OCI-LY1 (cell line): Measurements from ENCODE around the gene RASGEF1C.

Experiments used
- H2AFZ ChIP-seq: fragments of 200-600 bp; sonication (generic), shearing (Covaris generic); 2 replicates; pipeline ENCODE4 v1.6.0; 2014; ENCODE audit warnings: antibody characterized with exemption, mild to moderate bottlenecking, low read length
- H3F3A ChIP-seq: fragments of 200-600 bp; sonication (generic), shearing (Covaris generic); 2 replicates; pipeline ENCODE4 v1.6.0; 2014; ENCODE audit warnings: mild to moderate bottlenecking, antibody characterized with exemption, low read length, moderate library complexity; ENCODE audit not compliant: insufficient read depth
- H3K27ac ChIP-seq: fragments of 200-600 bp; sonication (generic); 2 replicates; pipeline ENCODE4 v1.5.1; 2014; ENCODE audit warnings: low read length, mixed run types, mild to moderate bottlenecking, low read depth; ENCODE audit not compliant: poor library complexity, severe bottlenecking
- H3K27me3 ChIP-seq: fragments of 200-600 bp; sonication (generic); 2 replicates; pipeline ENCODE4 v1.6.0; 2014; ENCODE audit warnings: antibody characterized with exemption, mild to moderate bottlenecking, low read length, moderate library complexity; ENCODE audit not compliant: insufficient read depth
- H3K36me3 ChIP-seq: fragments of 200-600 bp; sonication (generic); 2 replicates; pipeline ENCODE4 v1.6.1; 2014; ENCODE audit warnings: mild to moderate bottlenecking, antibody characterized with exemption, low read length, moderate library complexity, mixed read lengths; ENCODE audit not compliant: insufficient read depth
- H3K4me1 ChIP-seq: fragments of 200-600 bp; sonication (generic); 2 replicates; pipeline ENCODE4 v1.5.1; 2014; ENCODE audit warnings: mild to moderate bottlenecking, low read length, moderate library complexity; ENCODE audit not compliant: insufficient read depth, severe bottlenecking
- H3K4me2 ChIP-seq: fragments of 200-600 bp; sonication (generic), shearing (Covaris generic); 2 replicates; pipeline ENCODE4 v1.6.1; 2014; ENCODE audit warnings: low read length
- H3K4me3 ChIP-seq: fragments of 200-600 bp; sonication (generic); 2 replicates; pipeline ENCODE4 v1.5.1; 2014; ENCODE audit warnings: low read length, low read depth, mild to moderate bottlenecking, mixed read lengths; ENCODE audit not compliant: poor library complexity, severe bottlenecking
- H3K79me2 ChIP-seq: fragments of 200-600 bp; shearing (Covaris generic); 2 replicates; pipeline ENCODE4 v1.6.1; 2016; ENCODE audit warnings: mixed run types, low read length, mixed read lengths; ENCODE audit not compliant: insufficient read depth
- H3K9ac ChIP-seq: fragments of 200-600 bp; sonication (generic), shearing (Covaris generic); 2 replicates; pipeline ENCODE4 v1.6.1; 2014; ENCODE audit warnings: mild to moderate bottlenecking, low read length, mixed read lengths
- H3K9me2 ChIP-seq: fragments of 200-600 bp; sonication (generic), shearing (Covaris generic); 2 replicates; pipeline ENCODE4 v1.6.1; 2014; ENCODE audit warnings: low read depth, mild to moderate bottlenecking, low read length, mixed read lengths
- H3K9me3 ChIP-seq: fragments of 200-600 bp; shearing (Covaris generic); 2 replicates; pipeline ENCODE4 v1.6.1; 2014; ENCODE audit warnings: low read length, mixed read lengths
- H4K20me1 ChIP-seq: fragments of 200-600 bp; sonication (generic), shearing (Covaris generic); 2 replicates; pipeline ENCODE4 v1.6.0; 2016; ENCODE audit warnings: mild to moderate bottlenecking, low read length; ENCODE audit not compliant: insufficient read depth
- EZH2 ChIP-seq: fragments of 200-600 bp; sonication (generic), shearing (Covaris generic); IDR thresholded peaks from 2 replicates; pipeline ENCODE4 v1.8.0; 2017; ENCODE audit warnings: borderline replicate concordance, mixed run types, mild to moderate bottlenecking, antibody characterized with exemption, low read length, moderate library complexity, mixed read lengths
- TF ChIP-seq, protein P1 (sequence below): fragments of 200-600 bp; sonication (generic), shearing (Covaris generic); IDR thresholded peaks from 2 replicates; pipeline ENCODE4 v1.5.1; 2017; ENCODE audit warnings: mild to moderate bottlenecking, antibody characterized with exemption, low read length, moderate library complexity, mixed read lengths

Gene RASGEF1C

GRCh38 chr5:180153991-180154390, 55.0 kb downstream of the RASGEF1C start:
- Histone ChIP-seq H2AFZ (no peak overlapping the region), H4K20me1 (no peaks in the 10 kb centered on the region), H3K27me3 (peaks cover 5% of the 10 kb centered on the region; the same call in 1 of the 2 replicates), H3F3A (no peaks in the 10 kb centered on the region), H3K9ac (no peak overlapping the region), H3K36me3 (no peaks in the 10 kb centered on the region), H3K4me2 (no peak overlapping the region), H3K9me3 (no peaks in the 10 kb centered on the region), H3K4me1 (no peaks in the 10 kb centered on the region), H3K27ac (no peak overlapping the region), H3K4me3 (no peak overlapping the region), H3K79me2 (no peaks in the 10 kb centered on the region), H3K9me2 (no peaks in the 10 kb centered on the region)
- TF ChIP-seq, protein P1, sequence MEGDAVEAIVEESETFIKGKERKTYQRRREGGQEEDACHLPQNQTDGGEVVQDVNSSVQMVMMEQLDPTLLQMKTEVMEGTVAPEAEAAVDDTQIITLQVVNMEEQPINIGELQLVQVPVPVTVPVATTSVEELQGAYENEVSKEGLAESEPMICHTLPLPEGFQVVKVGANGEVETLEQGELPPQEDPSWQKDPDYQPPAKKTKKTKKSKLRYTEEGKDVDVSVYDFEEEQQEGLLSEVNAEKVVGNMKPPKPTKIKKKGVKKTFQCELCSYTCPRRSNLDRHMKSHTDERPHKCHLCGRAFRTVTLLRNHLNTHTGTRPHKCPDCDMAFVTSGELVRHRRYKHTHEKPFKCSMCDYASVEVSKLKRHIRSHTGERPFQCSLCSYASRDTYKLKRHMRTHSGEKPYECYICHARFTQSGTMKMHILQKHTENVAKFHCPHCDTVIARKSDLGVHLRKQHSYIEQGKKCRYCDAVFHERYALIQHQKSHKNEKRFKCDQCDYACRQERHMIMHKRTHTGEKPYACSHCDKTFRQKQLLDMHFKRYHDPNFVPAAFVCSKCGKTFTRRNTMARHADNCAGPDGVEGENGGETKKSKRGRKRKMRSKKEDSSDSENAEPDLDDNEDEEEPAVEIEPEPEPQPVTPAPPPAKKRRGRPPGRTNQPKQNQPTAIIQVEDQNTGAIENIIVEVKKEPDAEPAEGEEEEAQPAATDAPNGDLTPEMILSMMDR: no peak
- TF ChIP-seq EZH2: no peak

DNA sequence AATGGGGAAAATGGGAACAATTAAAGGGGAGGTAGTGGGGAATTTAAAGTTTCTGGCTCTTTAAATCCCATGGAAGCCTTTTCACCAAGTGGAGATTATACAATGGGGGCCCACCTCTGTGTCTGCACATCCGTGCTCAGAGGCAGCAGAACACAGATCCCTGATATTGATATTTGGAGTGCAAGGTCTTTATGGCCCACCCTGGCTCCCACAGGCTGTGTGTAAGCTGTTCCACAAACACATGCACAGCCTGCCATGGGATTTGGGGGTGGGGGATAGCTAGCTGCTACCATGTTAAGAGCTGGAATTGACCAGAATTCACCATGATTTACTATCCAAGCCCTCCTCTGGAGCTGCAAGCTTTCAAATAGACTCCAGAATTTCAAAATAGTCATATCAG, 55.9 kb downstream of the RASGEF1C start:
- H4K20me1 ChIP-seq: no peaks in the 10 kb centered on the region
- H2AFZ ChIP-seq: no peak overlapping the region
- H3K36me3 ChIP-seq: no peaks in the 10 kb centered on the region; the same call in 1 of the 2 replicates

DNA sequence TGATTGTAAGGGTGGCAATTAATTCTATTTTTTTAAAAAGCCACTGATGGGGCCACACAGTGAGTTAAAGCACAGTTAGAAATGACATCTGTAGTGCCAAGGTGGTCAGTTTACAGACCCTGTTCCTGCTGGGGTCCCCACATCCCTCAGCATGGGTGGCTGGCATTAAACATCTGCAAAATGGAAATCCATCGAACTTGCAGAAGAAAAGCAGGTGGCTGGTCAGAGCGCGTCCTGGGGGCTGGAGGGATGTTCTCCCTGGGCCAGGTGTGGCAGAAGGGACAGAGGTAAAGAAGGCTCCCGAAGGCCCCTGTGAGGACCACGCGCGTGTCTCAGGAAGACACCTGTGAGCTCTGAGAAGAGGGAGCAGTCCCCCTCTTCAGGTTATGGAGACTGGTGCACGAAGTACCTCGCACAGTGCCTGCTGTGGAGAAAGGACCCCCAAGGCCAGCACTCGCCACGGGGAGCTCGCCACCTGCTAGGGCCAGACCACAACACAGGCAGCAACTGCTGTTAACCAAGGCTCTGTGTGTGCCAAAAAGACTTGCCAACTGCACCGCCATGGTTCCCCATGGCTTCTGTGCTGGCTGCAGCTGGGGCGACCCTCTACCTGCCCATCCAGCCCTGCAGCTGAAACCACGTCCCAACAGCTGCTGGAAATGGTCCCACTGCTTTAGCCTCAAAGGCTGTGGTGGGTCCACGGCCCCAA, 65.2 kb downstream of the RASGEF1C start:
- H3K4me1 ChIP-seq: no peaks in the 10 kb centered on the region
- H3K9ac ChIP-seq: no peak overlapping the region
- H3K9me2 ChIP-seq: no peaks in the 10 kb centered on the region
- no peak overlapping the region for H3K4me2 ChIP-seq
- TF ChIP-seq, protein P1: no peak
- no peak for TF ChIP-seq EZH2
- H3K79me2 ChIP-seq: no peaks in the 10 kb centered on the region
- H3K36me3 ChIP-seq: no peaks in the 10 kb centered on the region; the same call in 1 of the 2 replicates
- H2AFZ ChIP-seq: no peak overlapping the region
- no peaks in the 10 kb centered on the region for H3F3A ChIP-seq
- H3K4me3 ChIP-seq: no peak overlapping the region
- no peaks in the 10 kb centered on the region; the same call in 1 of the 2 replicates for H3K27me3 ChIP-seq
- H3K27ac ChIP-seq: no peak overlapping the region
- no peaks in the 10 kb centered on the region for H4K20me1 ChIP-seq
- H3K9me3 ChIP-seq: no peaks in the 10 kb centered on the region

More for the DNA sequence above, 55.9 kb downstream of the RASGEF1C start:
- Histone ChIP-seq H3K9me3 (no peaks in the 10 kb centered on the region), H3K79me2 (no peaks in the 10 kb centered on the region), H3K4me2 (no peak overlapping the region), H3F3A (no peaks in the 10 kb centered on the region), H3K27me3 (peaks cover 5% of the 10 kb centered on the region; the same call in 1 of the 2 replicates), H3K27ac (no peak overlapping the region), H3K9me2 (no peaks in the 10 kb centered on the region), H3K9ac (no peak overlapping the region), H3K4me3 (no peak overlapping the region), H3K4me1 (no peaks in the 10 kb centered on the region)
- TF ChIP-seq EZH2: no peak
- TF ChIP-seq, protein P1: no peak
